ENCODE results near the gene PSMB8.
"Not testable (repeated sequence)": the region's sequence is repeated elsewhere in the genome, so short reads cannot be mapped to it uniquely, and the experiment has no call there.

Gene PSMB8

GRCh38 chr6:32843979-32844838, at the start of gene PSMB8:
PSMB8 (minus strand) TSS chr6:32844047; CDS start chr6:32843996, 51 bp downstream.
- DNase-seq (ENCODE audit: low spot score), result peak; percentile 93

GRCh38 chr6:32890831-32891230, 47.0 kb upstream of the PSMB8 start:
- DNase-seq (ENCODE audit: low spot score), result no peak

GRCh38 chr6:32889533-32889932, 45.7 kb upstream of the PSMB8 start:
- DNase-seq (ENCODE audit: low spot score), result no peak

DNA sequence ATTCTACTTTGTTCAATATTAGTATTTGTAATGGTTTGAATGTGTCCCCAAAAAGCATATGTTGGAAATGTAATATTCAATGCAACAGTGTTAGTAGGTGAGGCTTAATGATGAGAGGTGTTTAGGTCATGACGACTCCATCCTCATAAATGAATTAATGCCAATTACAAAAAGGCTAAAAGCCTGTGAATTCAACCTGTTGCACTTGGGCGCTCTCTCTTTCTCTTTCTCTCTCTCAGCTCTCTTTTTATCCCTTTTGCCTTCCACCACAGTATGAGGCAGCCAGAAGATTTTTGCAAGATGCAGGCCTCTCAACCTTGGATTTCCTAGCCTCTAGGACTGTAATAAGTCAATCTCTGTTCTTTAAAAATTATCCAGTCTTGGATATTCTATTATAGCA, 44.7 kb upstream of the PSMB8 start:
- DNase-seq (ENCODE audit: low spot score), result no peak

- no peak for DNase-seq (ENCODE audit: low spot score)
Observed at GRCh38 chr6:32887616-32888015, 43.8 kb upstream of the PSMB8 start.

DNA sequence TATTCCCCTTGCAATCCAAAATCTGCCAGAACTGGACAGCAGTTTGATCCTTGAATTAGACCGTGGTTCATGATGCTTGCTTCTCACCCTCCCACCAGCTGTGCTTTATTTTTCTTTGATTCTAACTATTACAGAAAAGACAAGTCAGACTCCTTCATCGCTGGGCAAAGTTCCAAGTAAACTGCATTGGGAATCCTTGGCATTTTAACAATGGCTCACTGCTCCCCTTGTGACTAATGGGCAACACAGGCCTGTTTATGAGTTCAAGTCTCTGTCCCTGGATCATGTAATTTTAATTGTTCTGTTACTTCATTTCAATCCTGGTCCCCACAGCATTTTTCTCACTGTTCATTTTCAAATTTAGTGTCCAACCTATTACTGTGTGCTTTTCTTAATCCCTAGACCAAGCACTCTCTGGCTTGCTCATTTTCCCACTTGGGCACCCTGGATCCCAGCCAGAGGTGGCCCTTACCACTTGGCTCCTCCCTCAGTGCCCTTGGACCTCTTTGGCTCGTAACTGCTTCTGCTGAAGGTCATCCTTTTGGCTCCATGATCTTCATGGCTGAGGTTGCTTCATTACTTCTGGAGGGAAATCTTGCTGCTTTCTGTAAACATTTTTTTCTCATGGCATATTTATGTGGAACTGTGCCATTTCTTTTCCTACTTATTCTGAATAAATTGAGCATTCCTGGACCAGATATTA, 43.0 kb upstream of the PSMB8 start:
- no peak for DNase-seq (ENCODE audit: low spot score)

- no peak for DNase-seq (ENCODE audit: low spot score)
Observed at GRCh38 chr6:32885698-32886286, 41.9 kb upstream of the PSMB8 start.

- DNase-seq (ENCODE audit: low spot score), result no peak
Observed at GRCh38 chr6:32883789-32884188, 39.9 kb upstream of the PSMB8 start.

DNA sequence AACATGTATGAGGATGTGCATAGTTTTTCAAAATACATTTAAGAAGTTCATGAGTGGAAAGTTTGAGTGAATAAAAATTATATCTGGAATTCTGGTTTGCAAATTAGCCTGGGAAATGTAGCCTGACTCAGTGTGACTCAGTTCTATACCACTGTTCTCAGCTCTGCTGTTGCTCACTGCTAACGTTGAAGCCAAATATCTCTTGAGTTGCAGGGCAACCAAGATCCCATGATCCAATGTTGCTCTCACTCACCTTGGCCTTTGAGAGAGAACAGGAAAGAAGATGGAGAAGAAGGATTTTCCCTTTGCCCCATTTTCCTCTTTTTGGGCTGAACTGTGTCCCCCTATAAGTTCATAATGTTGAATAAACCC, 39.0 kb upstream of the PSMB8 start:
- DNase-seq (ENCODE audit: low spot score), result no peak

DNA sequence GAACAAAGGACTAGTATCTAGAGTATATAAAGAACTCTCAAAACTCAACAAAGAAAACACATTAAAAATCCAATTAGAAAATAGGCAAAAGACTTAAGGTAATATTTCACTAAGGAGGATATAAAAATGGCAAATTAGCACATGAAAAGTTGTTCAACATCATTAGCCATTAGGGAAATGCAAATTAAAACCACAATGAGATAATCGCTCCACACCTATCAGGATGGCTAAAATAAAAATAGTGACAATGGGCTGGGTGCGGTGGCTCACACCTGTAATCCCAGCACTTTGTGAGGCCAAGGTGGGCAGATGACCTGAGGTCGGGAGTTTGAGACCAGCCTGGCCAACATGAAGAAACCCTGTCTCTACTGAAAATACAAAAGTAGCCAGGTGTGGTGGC, 37.1 kb upstream of the PSMB8 start:
- DNase-seq (ENCODE audit: low spot score), result not testable (repeated sequence)

DNA sequence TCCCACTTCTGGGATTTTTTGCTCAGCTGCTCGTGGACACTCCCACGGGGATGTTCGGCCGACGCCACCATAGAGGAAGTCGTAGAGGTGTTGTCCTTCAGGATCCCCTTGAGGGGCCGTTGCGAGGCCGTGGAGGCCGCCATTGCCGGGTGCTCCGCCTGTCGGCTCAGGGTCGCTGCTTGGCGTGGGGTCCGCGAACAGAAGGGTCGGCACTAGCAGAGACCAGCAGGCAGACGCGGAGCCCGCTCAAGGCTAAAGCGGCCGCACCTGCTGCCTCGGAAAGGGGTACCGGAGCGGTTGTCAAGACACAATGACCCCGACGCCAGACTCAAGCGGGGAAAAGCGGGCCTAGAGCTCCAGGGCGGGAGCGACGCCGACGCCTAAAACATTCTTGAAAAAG, 35.8 kb upstream of the PSMB8 start:
- no peak for DNase-seq (ENCODE audit: low spot score)

DNA sequence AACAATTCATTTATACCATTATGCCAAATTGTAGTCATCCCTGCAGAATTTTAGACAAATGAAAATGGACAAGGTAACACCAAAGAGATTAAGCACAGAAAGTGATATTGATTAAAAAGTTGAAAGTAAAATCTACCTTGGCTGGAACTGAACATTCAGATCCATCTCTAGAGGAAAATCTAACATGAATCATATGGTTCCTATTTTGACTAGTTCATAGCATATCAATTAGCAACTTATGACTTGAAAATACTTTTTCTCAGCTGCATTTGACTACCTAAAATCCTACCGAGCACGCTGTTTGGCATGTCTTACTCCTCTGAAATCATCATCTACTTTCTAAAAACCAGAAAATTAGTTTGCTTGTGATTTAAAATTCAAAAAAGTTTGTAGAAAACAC, 32.8 kb upstream of the PSMB8 start:
- DNase-seq (ENCODE audit: low spot score), result no peak

GRCh38 chr6:32873947-32874346, 30.1 kb upstream of the PSMB8 start:
- DNase-seq (ENCODE audit: low spot score), result not testable (repeated sequence)

GRCh38 chr6:32868257-32868788, 24.5 kb upstream of the PSMB8 start:
- peak; percentile 77 for DNase-seq (ENCODE audit: low spot score)

GRCh38 chr6:32867554-32868256, 23.9 kb upstream of the PSMB8 start:
- no peak for DNase-seq (ENCODE audit: low spot score)

DNA sequence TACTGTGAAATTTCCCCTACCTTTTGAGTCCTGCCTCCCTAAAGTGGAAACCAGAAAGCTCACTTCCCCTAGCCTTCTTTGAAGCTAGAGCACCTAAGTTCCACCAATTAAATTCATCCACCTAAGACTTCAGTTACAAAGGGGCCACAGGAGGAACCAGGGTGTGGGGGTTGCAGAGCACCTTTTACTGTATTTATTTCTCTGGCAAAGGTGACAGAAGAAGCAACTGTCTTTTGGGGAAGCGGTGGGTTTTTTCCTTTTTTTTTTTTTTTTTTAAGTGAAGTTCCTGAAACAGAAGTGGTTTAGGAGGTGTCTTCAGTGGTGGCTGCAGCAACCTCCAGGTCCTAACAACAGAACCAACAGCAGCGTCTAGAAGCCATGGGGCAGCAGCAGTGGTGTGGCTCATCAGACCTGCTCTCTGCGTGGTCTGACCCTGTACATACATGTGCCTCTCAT, 23.2 kb upstream of the PSMB8 start:
- DNase-seq (ENCODE audit: low spot score), result no peak

GRCh38 chr6:32865724-32866443, 22.0 kb upstream of the PSMB8 start:
- DNase-seq (ENCODE audit: low spot score), result no peak

GRCh38 chr6:32862725-32863124, 18.9 kb upstream of the PSMB8 start:
- no peak for DNase-seq (ENCODE audit: low spot score)

GRCh38 chr6:32860674-32861073, 16.8 kb upstream of the PSMB8 start:
- DNase-seq (ENCODE audit: low spot score), result no peak

DNA sequence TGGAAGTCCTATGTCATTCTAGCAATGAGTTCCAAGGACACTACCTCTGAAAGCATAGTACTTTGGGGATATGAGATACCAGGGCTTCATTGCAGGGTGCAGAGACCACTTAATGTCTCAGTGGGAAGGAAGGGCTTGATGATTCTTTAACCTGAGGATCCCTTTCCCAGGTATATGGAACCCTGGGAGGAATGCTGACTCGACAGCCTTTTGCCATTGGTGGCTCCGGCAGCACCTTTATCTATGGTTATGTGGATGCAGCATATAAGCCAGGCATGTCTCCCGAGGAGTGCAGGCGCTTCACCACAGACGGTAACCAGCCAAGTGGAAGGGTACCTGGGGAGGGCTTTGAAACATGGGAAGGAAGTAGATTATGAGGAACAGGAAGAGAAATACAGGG, 14.3 kb upstream of the PSMB8 start:
- DNase-seq (ENCODE audit: low spot score), result no peak

GRCh38 chr6:32857156-32857891, 13.5 kb upstream of the PSMB8 start:
- DNase-seq (ENCODE audit: low spot score), result no peak
